CD4-positive, alpha-beta T cell treated with Interleukin-17A for 4 hours (primary cell): ENCODE results near the gene NOP14.
"Not testable (repeated sequence)": the region's sequence is repeated elsewhere in the genome, so short reads cannot be mapped to it uniquely, and the experiment has no call there.

Experiments used
- DNase-seq: peaks from one replicate; pipeline ENCODE4 v3.0.0-alpha.2; 2020; ENCODE audit warnings: mixed read lengths

Gene NOP14

DNA sequence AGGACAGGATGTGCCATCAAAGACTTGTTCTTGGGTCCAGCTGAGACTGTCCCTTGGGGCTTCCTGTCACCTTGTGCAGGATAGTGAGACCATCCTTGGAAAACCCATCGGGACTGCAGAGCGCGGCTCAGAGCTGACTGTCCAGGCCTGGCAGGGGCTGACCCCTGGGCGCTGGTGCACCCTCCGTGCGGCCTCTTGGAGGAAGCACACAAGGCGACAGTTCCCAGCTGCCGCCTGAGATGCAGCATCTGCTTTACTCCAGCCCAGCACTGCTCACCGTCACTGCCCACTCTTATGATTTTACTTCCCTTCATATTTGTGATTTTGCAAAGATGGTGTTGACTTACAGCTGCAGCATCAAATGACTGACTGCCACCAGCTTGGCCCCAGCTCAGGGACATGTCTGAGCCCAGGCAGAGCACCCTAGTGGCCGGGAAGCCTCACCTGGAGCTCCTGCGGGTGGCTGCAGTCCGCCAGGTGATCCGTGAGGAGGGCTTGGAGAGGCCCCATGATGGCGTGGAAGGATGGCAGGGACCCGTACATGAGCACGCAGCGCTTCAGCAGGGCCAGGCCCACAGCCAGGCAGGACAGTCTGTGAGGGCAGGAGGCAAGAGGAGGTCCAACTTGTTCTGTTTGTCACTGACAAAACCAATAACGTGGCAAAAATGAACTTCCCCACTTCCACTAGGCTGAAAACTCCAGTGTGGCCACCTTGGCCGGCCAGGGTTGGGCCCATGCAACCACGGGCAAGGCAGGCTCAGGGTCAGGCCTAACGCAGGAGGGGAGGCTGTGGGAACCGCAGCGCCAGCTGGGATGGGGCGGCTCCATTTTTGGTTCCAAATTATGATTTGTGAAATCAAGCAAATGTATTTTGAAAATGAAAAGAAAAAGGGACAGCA is 21.8 kb downstream of the NOP14 start:
- no peak for DNase-seq

DNA sequence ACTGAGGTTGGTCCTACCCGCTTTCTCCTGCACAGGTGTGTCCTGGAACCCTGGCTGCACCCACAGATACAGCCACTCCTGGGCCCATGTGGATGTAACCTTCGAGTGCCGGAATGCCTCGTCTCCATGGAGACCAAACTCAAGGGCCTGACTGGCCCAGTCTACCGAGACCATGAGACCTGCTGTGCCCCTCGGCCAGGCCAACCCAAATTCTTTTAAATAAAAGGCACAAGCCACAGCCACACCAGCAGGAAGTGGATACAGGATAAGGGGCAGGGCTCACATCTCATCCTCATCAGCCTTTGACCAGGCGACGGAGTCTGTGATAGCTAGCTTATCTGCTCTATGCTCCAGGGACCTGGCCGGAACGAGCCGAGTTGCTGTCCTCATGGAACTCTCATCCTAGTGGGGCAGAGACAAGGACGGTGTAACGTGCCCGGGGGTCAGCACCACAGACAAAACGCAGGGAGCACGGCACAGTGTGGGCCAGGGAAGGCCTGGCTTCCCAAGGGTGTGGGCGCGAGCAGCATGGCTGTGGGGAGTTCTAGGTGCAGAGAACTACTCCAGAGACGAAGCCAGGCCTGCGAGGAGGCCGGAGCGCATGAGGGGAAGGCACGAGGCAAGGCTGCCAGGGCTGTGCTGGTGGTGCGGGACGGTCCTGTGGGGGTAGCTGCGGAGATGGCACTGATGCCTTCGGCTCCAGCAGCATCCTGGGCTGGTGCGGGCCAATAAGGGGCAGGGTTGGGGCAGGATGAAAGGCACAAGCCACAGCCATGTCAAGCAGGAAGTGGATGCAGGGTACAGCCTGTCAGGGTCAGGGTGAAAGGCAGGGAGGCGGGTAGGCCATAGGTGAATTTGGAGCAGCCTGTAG is 22.7 kb downstream of the NOP14 start:
- DNase-seq, result no peak

DNA sequence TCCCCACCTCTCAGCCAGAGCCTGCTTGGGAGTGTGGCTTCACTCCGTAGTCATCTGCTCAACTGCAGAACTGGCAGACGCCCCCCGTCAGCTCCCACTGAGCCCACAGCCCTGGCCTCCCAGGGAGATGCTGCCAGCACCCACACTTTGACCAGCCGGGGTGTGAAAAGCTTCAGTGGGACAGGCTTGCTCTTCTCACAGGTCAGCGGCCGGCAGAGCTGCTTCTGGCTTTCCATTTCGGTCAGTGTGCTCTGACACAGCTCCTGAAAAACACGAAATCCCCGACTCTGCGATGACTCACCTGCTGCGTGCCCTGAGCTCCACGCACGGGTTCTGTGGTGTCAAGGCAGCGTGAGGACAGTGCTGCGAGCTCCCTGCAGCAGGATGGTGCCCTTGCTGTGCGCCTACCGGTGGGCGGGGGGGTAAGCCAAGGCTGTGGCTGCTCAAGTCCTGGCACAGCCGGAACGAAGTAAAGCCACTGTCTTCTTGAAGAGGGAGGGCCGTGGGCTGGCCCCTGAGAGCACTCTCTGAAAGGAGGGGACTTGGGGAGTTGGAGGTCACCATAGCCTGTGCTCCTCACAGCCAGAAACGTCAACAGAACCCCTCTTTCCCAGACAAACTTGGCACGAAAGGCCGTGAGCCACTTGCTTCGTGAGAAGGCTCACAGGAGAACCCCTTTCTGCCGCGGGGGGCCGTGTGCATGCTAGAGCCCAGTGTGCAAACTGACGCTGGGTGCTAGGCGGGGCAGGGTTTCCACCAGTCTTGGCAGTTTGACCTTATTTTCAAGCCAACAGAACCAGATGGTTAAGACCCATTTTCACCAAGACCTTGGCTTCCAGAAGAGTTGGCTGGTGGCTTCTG is 23.6 kb downstream of the NOP14 start:
- no peak for DNase-seq

DNA sequence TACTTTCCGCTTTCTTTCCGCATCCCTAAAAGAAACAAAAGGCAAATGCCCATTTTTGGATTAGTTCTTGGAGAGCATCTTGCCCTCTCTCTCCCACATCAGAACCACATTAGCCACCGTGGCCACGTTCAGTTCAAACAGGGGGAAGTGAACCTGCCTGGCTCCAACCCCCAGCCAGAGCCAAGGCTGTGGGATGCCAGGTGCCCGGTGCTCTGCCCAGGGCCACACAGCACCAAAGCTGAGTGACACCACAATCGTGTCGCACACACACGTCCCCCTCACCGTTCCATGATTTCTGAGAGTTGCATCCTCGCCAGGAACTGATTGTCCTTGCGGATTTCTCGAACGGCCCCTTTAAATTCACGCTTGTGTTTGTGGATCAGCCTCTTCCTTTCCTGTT is 24.3 kb downstream of the NOP14 start:
- DNase-seq, result no peak

DNA sequence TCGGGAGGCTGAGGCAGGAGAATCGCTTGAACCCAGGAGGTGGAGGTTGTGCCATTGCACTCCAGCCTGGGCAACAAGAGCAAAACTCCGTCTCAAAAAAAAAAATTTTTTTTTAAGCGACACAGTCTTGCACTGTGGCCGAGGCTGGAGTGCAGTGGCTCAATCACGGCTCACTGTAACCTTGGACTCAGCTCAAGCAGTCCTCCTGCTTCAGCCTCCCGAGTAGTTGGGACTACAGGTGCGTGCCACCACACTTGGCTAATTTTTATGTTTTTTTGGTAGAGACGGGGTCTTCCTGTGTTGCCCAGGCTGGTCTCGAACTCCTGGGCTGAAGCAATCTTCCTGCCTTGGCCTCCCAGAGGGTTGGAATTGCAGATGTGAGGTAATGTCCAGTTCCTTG is 24.8 kb downstream of the NOP14 start:
- DNase-seq, result not testable (repeated sequence)

DNA sequence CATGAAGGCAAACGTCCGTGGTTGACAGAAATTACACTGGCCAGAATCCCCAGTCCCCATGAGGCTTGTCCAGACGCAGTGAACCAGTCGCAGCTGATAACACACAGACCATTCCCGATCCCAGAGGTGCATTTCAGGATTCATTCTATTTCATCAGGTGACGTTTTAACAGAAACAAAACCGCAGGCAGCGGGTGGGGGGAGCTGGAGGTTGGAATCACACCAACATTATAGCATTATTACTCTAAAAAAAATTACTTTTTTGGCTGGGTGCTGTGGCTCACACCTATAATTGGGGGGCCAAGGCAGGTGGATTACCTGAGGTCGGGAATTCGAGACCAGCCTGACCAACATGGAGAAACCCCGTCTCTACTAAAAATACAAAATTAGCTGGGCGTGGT is 25.2 kb downstream of the NOP14 start:
- no peak for DNase-seq

DNA sequence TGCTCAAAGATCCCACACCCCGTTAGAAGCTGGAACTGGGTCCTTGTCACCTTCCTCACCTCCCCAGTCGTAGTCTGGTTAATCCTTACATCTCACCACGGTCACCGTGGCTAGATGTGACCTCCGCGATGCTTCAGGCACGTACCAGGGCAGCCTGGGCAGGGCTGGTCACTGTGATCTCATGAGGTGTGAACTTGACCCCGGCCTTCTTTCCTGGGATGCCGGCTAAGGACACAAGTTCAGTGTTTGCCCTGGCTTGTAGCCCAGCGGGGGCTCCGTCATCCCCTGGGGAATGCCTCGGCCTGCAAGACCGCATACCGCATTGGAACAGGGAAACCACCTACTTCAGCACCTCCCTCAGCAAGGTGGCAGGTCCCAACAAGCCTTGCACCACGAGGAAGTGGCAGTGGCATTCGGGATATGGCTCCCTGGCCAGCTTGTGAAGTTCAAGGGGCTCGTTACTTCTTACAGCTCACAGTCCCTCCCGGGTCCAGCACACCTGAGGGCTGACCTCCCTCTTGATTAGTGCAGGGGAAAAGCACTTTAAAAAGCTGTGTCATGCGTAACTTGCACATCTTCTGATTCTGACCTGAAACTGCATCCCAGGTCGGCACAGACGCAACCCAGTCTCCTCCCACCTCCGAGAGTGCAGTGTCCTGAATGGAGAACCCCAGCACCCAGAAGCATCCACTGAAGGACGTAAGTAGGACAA is 25.9 kb downstream of the NOP14 start:
- no peak for DNase-seq

DNA sequence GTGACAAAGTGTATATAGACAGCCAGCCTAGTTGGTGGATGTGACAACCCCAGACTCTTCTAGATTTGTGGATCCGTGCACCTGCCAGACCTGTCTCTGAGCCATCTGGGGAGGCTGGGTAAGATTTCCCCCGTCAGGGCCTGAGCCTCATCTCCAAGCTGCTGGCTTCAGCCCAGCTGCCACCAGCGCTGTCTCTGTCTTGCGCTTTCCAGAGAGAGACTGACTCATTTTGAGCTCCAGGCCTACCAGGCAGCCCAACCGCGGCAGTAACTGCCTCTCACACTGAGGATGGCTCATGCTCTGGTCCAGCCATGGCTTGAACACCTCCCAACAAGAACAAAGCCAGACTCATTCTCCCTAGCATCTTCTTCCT is 26.4 kb downstream of the NOP14 start:
- peak; percentile 59 for DNase-seq

DNA sequence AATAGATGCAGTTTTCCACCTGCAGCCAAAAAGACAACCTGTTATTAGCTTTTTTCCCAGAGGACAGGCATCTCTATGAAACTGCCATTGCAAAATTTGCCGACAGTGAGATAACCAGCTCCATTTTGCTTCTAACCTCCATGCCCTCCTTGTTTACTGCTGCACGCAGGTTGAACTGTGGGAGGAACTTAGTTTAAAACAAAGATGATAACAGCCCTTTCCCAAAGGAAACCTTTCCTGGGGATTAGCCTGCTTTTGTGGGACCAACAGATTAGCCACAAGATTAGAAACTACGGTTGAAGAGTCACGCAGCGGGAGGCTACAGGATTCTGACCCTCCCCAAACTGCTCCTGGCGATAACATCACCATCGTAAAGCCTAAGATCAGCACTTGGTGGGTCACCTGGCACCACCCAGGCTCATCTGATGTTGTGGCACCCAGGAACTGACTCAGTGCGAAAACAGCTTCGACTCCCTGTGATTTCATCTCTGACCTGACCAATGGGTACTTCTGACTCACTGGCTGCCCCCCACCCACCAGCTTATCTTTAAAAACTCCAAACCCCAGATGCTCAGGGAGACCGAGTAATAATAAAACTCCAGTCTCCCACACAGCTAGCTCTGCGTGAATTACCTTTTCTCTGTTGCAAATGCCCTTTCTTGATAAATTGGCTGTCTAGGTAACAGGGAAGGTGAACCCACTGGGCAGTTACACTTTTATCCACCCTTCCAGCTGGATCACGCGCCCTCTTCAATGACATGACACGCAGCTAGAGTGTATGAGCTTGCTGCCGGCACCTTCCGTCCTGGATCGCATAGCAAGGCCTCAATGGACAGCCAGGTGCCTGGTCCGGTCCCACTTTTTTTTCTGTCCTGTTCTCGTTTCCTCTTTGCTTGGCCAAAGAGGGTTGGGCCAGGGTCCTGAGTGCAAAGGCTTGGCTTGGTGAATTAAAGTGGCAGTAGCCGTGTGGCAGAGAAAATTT is 27.2 kb downstream of the NOP14 start:
- DNase-seq, result peak; percentile 66

DNA sequence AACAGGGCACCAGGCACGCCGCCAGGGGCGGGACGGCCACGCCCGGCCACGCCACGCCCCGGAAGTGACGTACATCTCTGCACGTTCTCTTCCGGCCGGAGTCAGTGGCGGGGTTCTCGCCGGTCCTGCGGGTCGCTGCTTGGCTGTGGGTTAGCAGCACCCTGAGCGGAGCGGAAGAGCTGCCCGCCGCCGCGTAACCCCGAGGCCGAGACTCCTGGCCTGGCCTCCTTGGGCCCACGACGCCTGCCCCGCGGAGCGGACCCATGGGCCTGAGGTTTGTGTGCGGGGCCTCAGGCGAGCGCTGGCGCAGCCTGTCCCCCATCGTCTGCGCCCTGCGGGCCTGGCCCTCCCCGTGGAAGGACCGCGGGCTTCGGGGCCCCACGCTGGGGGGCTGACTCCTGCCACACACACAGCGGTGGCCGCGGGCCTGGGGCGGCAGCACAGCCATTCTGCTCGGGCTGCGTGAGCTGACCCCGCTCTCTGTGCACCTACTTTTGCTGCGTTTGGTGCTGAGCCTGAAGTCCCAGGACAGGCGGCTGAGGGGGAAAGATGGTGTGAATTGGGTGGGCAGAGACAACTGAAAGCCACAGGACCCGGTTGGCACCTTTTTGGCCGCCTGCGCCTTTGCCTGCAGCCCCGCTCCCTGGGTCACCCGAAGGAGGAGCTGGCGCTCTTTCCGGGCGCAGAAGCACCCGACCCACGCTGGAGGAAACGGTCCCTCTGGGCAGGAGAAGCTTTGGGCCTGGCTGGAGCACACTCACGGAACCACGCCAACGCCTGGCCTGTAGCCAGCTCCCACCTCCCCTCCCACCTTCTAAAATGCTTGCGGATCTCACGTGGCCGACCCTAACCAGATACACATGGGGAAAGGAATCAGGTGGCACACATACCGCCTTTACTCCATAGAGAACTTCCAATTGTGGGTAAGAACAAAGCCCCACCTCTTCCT is 28.1 kb downstream of the NOP14 start:
- peak; percentile 99 for DNase-seq

DNA sequence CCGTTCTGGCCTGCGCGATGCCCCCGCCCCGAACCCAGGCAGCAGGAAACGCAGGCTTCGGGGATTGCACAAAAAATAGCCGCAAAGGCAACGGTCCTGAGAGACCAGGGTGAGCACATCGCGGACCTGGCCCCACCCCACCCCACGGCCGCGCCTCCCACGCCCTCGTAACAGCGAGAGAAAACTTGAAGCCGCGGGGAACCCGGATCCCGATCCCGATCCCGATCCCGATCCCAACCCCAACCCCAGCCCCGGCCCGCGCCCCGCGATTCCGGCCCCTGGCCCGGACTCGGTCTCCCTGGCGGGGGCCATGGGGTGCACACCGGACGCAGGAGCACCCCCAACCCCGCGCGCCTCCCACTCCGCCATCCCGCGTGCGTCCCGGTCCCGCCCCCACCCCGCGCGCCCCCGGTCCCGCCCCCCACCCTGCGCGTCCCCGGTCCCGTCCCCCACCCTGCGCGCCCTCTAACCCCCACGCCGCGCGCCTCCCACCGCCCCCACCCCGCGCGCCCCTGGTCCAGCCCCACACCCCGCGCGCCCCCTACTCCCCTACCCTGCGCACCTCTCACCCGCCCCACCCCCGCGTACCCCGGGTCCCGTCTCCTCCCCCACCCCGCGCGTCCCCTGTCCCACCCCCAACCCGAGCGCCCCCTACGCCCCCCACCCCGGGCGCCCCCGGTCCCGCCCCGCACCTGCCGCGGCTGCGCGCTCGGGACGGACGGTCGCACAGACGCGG is 29.0 kb downstream of the NOP14 start:
- DNase-seq, result peak; percentile 72

DNA sequence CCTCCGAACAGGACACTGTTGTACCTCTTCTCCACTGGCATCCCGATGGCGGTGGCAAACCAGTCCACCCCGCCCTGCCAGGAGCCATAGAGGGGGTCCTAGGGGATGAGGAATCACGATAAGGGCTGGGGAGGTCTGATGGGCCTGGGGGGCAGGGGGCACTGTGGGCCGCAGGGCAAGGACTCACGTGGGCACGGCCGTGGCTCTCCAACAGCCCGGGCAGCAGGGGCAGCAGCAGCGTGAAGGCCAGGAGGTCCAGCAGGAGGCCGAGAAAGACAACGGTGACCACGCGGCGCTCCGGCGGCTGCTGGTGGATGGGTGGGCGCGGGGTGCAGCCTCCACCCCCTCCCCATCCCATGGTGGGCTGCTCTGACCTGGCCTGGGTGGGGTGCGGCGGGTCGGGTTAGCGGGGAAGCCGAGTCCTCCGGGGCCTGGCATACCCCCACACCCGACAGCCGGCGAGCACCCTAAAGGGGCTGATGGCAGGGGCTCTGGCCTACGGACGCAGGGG is 29.6 kb downstream of the NOP14 start:
- DNase-seq, result no peak

DNA sequence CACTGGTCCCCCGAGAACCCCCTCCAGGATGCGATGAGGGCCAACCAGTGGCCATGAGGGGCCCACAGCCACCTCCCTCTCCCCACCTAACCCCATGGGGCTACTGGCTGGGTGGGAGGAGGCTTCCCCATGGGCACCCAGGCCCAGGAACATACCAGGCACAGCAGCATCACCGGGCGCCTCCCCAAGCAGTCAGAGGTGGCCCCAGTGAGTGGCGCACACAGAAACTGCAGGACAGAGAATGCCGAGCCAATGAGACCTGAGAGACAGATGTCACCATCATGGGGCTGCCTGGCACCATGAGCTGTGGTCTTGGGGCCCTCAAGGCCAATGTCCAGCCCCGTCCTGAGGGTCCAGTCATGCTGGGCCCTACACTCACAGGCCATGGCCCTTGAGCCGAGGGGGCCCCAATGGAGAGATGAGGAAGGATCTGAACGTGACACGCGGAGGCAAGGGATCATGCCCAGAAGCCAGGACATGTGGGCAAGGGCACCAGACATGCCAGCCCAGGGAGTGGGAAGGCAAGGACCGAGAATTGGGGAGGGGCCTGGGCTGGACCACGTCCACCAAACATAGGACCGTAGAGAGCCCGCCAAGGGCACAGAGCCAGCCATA is 30.1 kb downstream of the NOP14 start:
- no peak for DNase-seq

DNA sequence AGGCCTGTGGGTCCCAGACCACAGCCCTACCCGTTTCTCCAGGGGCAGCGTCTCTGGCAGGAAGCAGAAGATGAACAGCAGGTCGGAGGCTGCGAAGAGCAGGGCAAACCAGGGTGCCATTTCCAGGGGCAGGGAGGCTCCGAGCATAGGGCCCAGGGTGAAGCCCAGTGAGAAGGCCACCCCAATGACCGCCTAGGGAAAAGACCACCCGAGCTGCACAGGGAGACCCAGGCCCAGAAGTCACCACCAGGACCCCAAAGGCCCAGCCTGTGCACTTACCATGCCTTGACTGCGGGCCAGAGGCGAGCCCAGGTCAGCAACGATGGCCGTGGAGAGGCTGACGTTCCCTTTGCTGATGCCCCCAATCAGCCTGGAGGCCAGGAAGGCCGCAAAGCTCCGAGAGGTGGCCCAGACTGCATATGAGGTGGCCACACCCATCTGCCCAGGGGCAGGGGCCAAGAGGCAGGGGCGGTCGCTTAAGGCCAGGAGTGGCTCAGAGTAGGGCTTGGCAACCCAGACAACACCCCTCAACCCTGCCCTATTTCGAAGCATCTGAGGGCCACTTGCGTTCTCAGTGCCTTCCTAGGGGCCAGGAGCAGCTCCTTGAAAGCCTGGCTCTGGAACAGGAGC is 30.8 kb downstream of the NOP14 start:
- DNase-seq, result no peak

DNA sequence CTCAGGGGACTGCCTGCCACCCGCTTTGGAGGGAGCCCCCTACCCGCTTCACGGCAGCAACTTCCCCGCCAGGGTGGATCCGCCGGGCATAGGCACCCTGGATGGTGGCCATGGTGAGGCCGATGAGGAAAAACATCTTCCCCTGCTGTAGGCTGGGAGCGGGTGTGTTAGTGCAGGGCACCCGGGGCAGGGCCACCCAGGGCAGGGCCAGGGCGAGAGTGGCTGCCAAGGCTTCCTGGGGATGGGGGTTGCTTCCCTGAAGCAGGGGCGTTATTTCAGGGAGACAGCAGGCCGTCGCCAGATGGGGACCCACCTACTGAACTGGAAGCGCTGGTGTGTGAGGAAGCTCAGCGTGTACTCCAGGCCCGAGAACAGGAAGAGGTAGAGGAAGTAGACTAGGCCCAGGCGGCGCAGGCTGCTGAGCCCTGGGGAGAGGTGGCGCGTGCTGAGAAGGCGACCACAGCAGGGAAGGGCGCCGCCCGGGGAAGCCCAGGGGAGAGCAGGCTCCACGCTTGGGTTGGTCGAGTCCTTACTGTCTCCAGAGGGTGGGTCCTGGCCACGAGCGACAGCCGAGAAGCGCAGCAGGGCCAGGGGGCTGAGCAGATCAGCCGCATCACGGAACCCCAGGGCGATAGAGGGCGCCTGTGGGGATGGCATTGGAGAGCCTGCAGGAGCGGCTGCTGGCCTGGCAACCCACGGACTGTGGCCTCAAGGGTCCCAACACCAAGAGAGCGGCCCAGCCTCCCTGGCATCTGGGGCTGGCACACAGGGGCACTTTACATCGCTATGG is 31.5 kb downstream of the NOP14 start:
- peak; percentile 70 for DNase-seq

DNA sequence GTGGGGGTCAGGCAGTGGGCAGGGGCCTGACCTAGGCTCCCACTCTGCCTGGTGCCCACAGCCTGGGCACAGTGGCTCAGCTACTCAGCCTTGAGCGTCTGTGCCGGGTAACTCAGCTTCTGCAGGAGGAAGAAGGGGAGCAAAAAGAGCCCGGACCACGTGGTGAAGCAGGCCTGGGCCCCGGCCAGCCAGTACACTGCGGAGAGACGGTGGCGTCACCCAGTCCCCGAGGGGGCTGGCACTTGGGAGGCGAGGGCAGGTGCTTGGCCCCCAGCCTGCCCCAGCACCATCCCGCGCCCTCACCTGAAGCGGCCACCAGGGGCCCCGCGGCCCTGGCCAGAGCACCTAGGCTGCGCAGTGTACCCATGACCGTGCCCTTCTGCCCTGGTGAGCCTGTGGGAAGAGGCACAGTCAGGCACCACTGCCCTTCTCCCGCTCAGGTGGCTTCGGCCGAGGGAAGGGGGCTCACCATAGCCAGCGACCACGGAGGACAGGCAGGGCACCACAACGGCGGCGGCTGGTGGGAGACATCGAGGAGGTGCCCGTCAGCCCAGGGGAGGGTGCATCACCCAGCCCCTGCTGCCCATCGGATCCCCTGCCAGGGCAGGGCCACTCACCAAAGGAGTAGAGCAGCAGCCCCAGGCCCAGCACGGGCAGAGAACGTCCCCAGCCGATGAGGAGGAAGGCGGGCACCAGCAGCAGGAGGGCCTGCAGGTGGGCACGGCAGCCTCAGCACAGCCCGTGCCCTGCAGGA is 32.3 kb downstream of the NOP14 start:
- DNase-seq, result no peak
